Muscle of leg (tissue), 11 donors: ENCODE measurements around the gene GNG7. TPM values are rescaled to one million over a fixed set of nuclear protein-coding genes. Genes with fewer than 3 reads are reported as not detected.
"Not testable (repeated sequence)": the region's sequence is repeated elsewhere in the genome, so short reads cannot be mapped to it uniquely, and the experiment has no call there.

ENCODE experiments used
- DNase-seq: peaks from one replicate; pipeline ENCODE4 v3.0.0; 2013
- H3K27ac ChIP-seq: one replicate; pipeline ENCODE4 v1.5.1; 2013; ENCODE audit warnings: mild to moderate bottlenecking, low read length, control low read depth
- H3K27me3 ChIP-seq: one replicate; pipeline ENCODE4 v1.6.1; 2013; ENCODE audit warnings: low read length; ENCODE audit not compliant: control insufficient read depth, insufficient read depth
- H3K36me3 ChIP-seq: one replicate; pipeline ENCODE4 v1.6.1; 2013; ENCODE audit warnings: low read length; ENCODE audit not compliant: control insufficient read depth, insufficient read depth
- H3K4me1 ChIP-seq: one replicate; pipeline ENCODE4 v1.6.1; 2013; ENCODE audit warnings: low read length; ENCODE audit not compliant: control insufficient read depth, insufficient read depth
- H3K4me3 ChIP-seq: one replicate; pipeline ENCODE4 v1.5.1; 2013; ENCODE audit warnings: low read length, control low read depth
- H3K9me3 ChIP-seq: replicated peaks from 2 replicates; pipeline ENCODE4 v1.6.1; 2013; ENCODE audit warnings: low read depth, low read length; ENCODE audit not compliant: control insufficient read depth
- WGBS: methylation state at CpG from one replicate; pipeline ENCODE4 v1.1.5; 2013; ENCODE audit warnings: missing lambda C conversion rate; ENCODE audit not compliant: insufficient coverage; 5-methylcytosine and 5-hydroxymethylcytosine counted together
- polyA plus RNA-seq, 8 donors: library from polyadenylated mRNA; unstranded; fragments of 120-200 nt; gene quantifications; one replicate each; pipeline versions ENCODE4 v1.2.1 to v1.2.3, GENCODE V29; 2013; ENCODE audit warnings: inconsistent platforms in 1 of 8, low replicate concordance in 1 of 8; ENCODE audit not compliant: insufficient read length in 8 of 8, insufficient read depth in 1 of 8
- total RNA-seq: library from RNA; stranded (reverse); fragments of 120-200 nt; gene quantifications from one replicate; pipeline ENCODE4 v1.2.4, GENCODE V29; 2013

Gene GNG7
- total and polyA plus RNA-seq, 9 donors = 0.58 to 3.1 (median 2.7) TPM

GRCh38 chr19:2678044-2678671 lies 24.3 kb downstream of the GNG7 start:
- WGBS = 85% methylated on average over 3 of the region's 8 CpGs
- H3K36me3 ChIP-seq = no peaks in the 10 kb centered on the region

GRCh38 chr19:2676823-2677222 lies 25.7 kb downstream of the GNG7 start:
- Histone ChIP-seq H3K36me3 (no peaks in the 10 kb centered on the region), H3K27ac (no peak overlapping the region), H3K9me3 (no peaks in the 10 kb centered on the region), H3K4me1 (peaks cover 11% of the 10 kb centered on the region), H3K27me3 (peaks cover 9% of the 10 kb centered on the region), H3K4me3 (no peak overlapping the region)
- 48% methylated on average over 5 of the region's 12 CpGs for WGBS
- DNase-seq = no peak

More at GRCh38 chr19:2678044-2678671, 24.3 kb downstream of the GNG7 start:
- no peak overlapping the region for H3K4me3 ChIP-seq
- H3K4me1 ChIP-seq = peaks cover 11% of the 10 kb centered on the region
- peak; percentile 42 for DNase-seq
- no peak overlapping the region for H3K27ac ChIP-seq
- peaks cover 9% of the 10 kb centered on the region for H3K27me3 ChIP-seq
- no peaks in the 10 kb centered on the region for H3K9me3 ChIP-seq

GRCh38 chr19:2675892-2676291 lies 26.6 kb downstream of the GNG7 start:
- H3K4me3 ChIP-seq = no peak overlapping the region
- peaks cover 11% of the 10 kb centered on the region for H3K4me1 ChIP-seq
- 27% methylated on average over 6 of the region's 11 CpGs for WGBS
- peaks cover 9% of the 10 kb centered on the region for H3K27me3 ChIP-seq
- H3K9me3 ChIP-seq = no peaks in the 10 kb centered on the region
- H3K27ac ChIP-seq = no peak overlapping the region
- H3K36me3 ChIP-seq = no peaks in the 10 kb centered on the region
- DNase-seq = peak; percentile 14

GRCh38 chr19:2670217-2670616 lies 32.3 kb downstream of the GNG7 start:
- H3K27me3 ChIP-seq = peaks cover 3% of the 10 kb centered on the region
- 58% methylated on average over 16 of the region's 16 CpGs for WGBS
- no peaks in the 10 kb centered on the region for H3K9me3 ChIP-seq
- H3K36me3 ChIP-seq = no peaks in the 10 kb centered on the region
- no peak overlapping the region for H3K4me3 ChIP-seq
- no peak for DNase-seq
- H3K27ac ChIP-seq = no peak overlapping the region
- H3K4me1 ChIP-seq = peaks cover 6% of the 10 kb centered on the region

- Histone ChIP-seq H3K36me3 (no peaks in the 10 kb centered on the region), H3K27ac (no peak overlapping the region), H3K9me3 (no peaks in the 10 kb centered on the region), H3K27me3 (no peaks in the 10 kb centered on the region), H3K4me3 (no peak overlapping the region), H3K4me1 (no peaks in the 10 kb centered on the region)
- DNase-seq = no peak
- 76% methylated on average over 14 of the region's 15 CpGs for WGBS
Measured at GRCh38 chr19:2668175-2668763, 34.2 kb downstream of the GNG7 start.

GRCh38 chr19:2667349-2667748 lies 35.1 kb downstream of the GNG7 start:
- not testable (repeated sequence) for H3K27me3 ChIP-seq, H3K4me3 ChIP-seq, H3K4me1 ChIP-seq, H3K27ac ChIP-seq, H3K36me3 ChIP-seq, DNase-seq, H3K9me3 ChIP-seq
- WGBS = 87% methylated on average over 5 of the region's 10 CpGs

GRCh38 chr19:2666344-2666994 lies 36.0 kb downstream of the GNG7 start:
- DNase-seq = no peak
- Histone ChIP-seq H3K4me3 (no peak overlapping the region), H3K27ac (no peak overlapping the region), H3K9me3 (no peaks in the 10 kb centered on the region), H3K36me3 (no peaks in the 10 kb centered on the region), H3K4me1 (no peaks in the 10 kb centered on the region), H3K27me3 (no peaks in the 10 kb centered on the region)
- 66% methylated on average over 4 of the region's 9 CpGs for WGBS

- no peaks in the 10 kb centered on the region for H3K36me3 ChIP-seq
- no peak for DNase-seq
- H3K4me1 ChIP-seq = no peaks in the 10 kb centered on the region
- WGBS = 82% methylated on average over 6 of the region's 11 CpGs
- H3K9me3 ChIP-seq = no peaks in the 10 kb centered on the region
- no peak overlapping the region for H3K27ac ChIP-seq
- H3K27me3 ChIP-seq = no peaks in the 10 kb centered on the region
- no peak overlapping the region for H3K4me3 ChIP-seq
Measured at GRCh38 chr19:2665103-2665502, 37.4 kb downstream of the GNG7 start.

GRCh38 chr19:2663920-2664571 lies 38.4 kb downstream of the GNG7 start:
- no peak overlapping the region for H3K4me3 ChIP-seq
- 56% methylated on average over 16 of the region's 18 CpGs for WGBS
- no peak for DNase-seq
- no peaks in the 10 kb centered on the region for H3K36me3 ChIP-seq
- no peaks in the 10 kb centered on the region for H3K9me3 ChIP-seq
- H3K27ac ChIP-seq = no peak overlapping the region
- H3K27me3 ChIP-seq = no peaks in the 10 kb centered on the region
- H3K4me1 ChIP-seq = no peaks in the 10 kb centered on the region

- no peak for DNase-seq
- Histone ChIP-seq H3K9me3 (no peaks in the 10 kb centered on the region), H3K4me1 (no peaks in the 10 kb centered on the region), H3K27ac (no peak overlapping the region), H3K27me3 (no peaks in the 10 kb centered on the region), H3K4me3 (no peak overlapping the region), H3K36me3 (no peaks in the 10 kb centered on the region)
- no CpG with 5 or more reads among the region's 4 CpGs for WGBS
Measured at GRCh38 chr19:2661615-2662014, 40.9 kb downstream of the GNG7 start.
